ENCODE measurements around the gene HNRNPM. TPM values are rescaled to one million over a fixed set of nuclear protein-coding genes. Genes with fewer than 3 reads are reported as not detected.

The HNRNPM gene
- total RNA-seq, 1 donor from 2014 or later: 118 TPM

- DNase-seq (ENCODE audit: missing footprints) (no peak), ATAC-seq (peak; percentile 54)
- intact Hi-C loops (cut with DNase I): no loop called here
Observed at GRCh38 chr19:8476524-8476923, 31.7 kb downstream of the HNRNPM start.

GRCh38 chr19:8477889-8478288, 33.1 kb downstream of the HNRNPM start:
- intact Hi-C loops (cut with DNase I): no loop called here
- DNase-seq (ENCODE audit: missing footprints) (no peak), ATAC-seq (no peak)

GRCh38 chr19:8478598-8478997, 33.8 kb downstream of the HNRNPM start:
- DNase-seq (ENCODE audit: missing footprints) (peak; percentile 9), ATAC-seq (no peak)
- intact Hi-C loops (cut with DNase I): no loop called here

- DNase-seq (ENCODE audit: missing footprints) (peak; percentile 55), ATAC-seq (peak; percentile 14)
- intact Hi-C loops (cut with DNase I): no loop called here
Observed at GRCh38 chr19:8481201-8481600, 36.4 kb downstream of the HNRNPM start.

GRCh38 chr19:8481616-8482015, 36.8 kb downstream of the HNRNPM start:
- peak; percentile 4 for DNase-seq (ENCODE audit: missing footprints)
- intact Hi-C loops (cut with DNase I): no loop called here
- ATAC-seq: no peak

GRCh38 chr19:8482696-8483095, 37.9 kb downstream of the HNRNPM start:
- DNase-seq (ENCODE audit: missing footprints) (peak; percentile 50), ATAC-seq (no peak)
- intact Hi-C loops (cut with DNase I): no loop called here

GRCh38 chr19:8483165-8483564, 38.4 kb downstream of the HNRNPM start:
- DNase-seq (ENCODE audit: missing footprints): peak; percentile 39
- intact Hi-C loops (cut with DNase I): no loop called here
- ATAC-seq: no peak

GRCh38 chr19:8484331-8484894, 39.6 kb downstream of the HNRNPM start:
- intact Hi-C loops (cut with DNase I): no loop called here
- DNase-seq (ENCODE audit: missing footprints) (peak; percentile 77), ATAC-seq (peak; percentile 56)

GRCh38 chr19:8485561-8486371, 41.0 kb downstream of the HNRNPM start:
- no peak for ATAC-seq

GRCh38 chr19:8486661-8487136, 41.9 kb downstream of the HNRNPM start:
- DNase-seq (ENCODE audit: missing footprints) (peak; percentile 21), ATAC-seq (no peak)
- intact Hi-C loops (cut with DNase I): no loop called here

More at GRCh38 chr19:8485561-8486371, 41.0 kb downstream of the HNRNPM start:
- DNase-seq (ENCODE audit: missing footprints): peak; percentile 71
- intact Hi-C loops (cut with DNase I): no loop called here

GRCh38 chr19:8487137-8487851, 42.5 kb downstream of the HNRNPM start:
- intact Hi-C loops (cut with DNase I): no loop called here
- DNase-seq (ENCODE audit: missing footprints): peak; percentile 78
- ATAC-seq: peak; percentile 27

- intact Hi-C loops (cut with DNase I): no loop called here
- peak; percentile 9 for DNase-seq (ENCODE audit: missing footprints)
- ATAC-seq: no peak
Observed at GRCh38 chr19:8488365-8488764, 43.6 kb downstream of the HNRNPM start.

GRCh38 chr19:8489561-8490394, 45.0 kb downstream of the HNRNPM start:
- DNase-seq (ENCODE audit: missing footprints) (peak; percentile 21), ATAC-seq (no peak)
- intact Hi-C loops (cut with DNase I): no loop called here

GRCh38 chr19:8490395-8490760, 45.6 kb downstream of the HNRNPM start:
- ATAC-seq (no peak), DNase-seq (ENCODE audit: missing footprints) (peak; percentile 62)
- intact Hi-C loops (cut with DNase I): no loop called here

- intact Hi-C loops (cut with DNase I): no loop called here
Observed at GRCh38 chr19:8490873-8491272, 46.1 kb downstream of the HNRNPM start.

GRCh38 chr19:8491574-8491973, 46.8 kb downstream of the HNRNPM start:
- intact Hi-C loops (cut with DNase I): no loop called here
- no peak for ATAC-seq
- DNase-seq (ENCODE audit: missing footprints): no peak

More at GRCh38 chr19:8490873-8491272, 46.1 kb downstream of the HNRNPM start:
- peak; percentile 54 for DNase-seq (ENCODE audit: missing footprints)
- ATAC-seq: no peak

- intact Hi-C loops (cut with DNase I): no loop called here
- ATAC-seq: no peak
- no peak for DNase-seq (ENCODE audit: missing footprints)
Observed at GRCh38 chr19:8494158-8494557, 49.4 kb downstream of the HNRNPM start.

GRCh38 chr19:8498295-8498694, 53.5 kb downstream of the HNRNPM start:
- no peak for DNase-seq (ENCODE audit: missing footprints)
- ATAC-seq: no peak
- intact Hi-C loops (cut with DNase I): no loop called here

Data from Right ventricle myocardium inferior (tissue), 1 donor.